ENCODE measurements around the gene DNLZ. TPM values are rescaled to one million over a fixed set of nuclear protein-coding genes. Genes with fewer than 3 reads are reported as not detected.

Gene DNLZ
- total RNA-seq, 1 donor from 2014 or later, result 27.1 TPM

- no peaks in the 10 kb centered on the region for H3K27me3 Mint-ChIP-seq
- intact Hi-C loops (cut with micrococcal nuclease), result loop anchor here (1.0 to 10.0 kb wide), 7 partner anchors 10 to 283 kb away; partner anchors contain the start of genes DNLZ, ENTR1, INPP5E and PMPCA
- peaks cover 48% of the 10 kb centered on the region for H3K4me1 Mint-ChIP-seq
- ATAC-seq (ENCODE audit: low read depth), result peak; percentile 76
- no peaks in the 10 kb centered on the region for H3K9me3 Mint-ChIP-seq
- CTCF ChIA-PET, result interaction anchor here (1.5 kb wide), 4 partner anchors 9 to 38 kb away, joined by 3 to 8 read pairs (median 6); partner anchors contain the start of gene DNLZ
- peak within 1 kb of the TSS; percentile 87 for H3K4me3 Mint-ChIP-seq
- POLR2A ChIA-PET, result interaction anchor here (1.0 to 2.8 kb wide), 3 partner anchors 10 to 282 kb away, joined by 4 to 14 read pairs (median 10); partner anchors contain the start of gene DNLZ
- TF ChIP-seq, protein P1, sequence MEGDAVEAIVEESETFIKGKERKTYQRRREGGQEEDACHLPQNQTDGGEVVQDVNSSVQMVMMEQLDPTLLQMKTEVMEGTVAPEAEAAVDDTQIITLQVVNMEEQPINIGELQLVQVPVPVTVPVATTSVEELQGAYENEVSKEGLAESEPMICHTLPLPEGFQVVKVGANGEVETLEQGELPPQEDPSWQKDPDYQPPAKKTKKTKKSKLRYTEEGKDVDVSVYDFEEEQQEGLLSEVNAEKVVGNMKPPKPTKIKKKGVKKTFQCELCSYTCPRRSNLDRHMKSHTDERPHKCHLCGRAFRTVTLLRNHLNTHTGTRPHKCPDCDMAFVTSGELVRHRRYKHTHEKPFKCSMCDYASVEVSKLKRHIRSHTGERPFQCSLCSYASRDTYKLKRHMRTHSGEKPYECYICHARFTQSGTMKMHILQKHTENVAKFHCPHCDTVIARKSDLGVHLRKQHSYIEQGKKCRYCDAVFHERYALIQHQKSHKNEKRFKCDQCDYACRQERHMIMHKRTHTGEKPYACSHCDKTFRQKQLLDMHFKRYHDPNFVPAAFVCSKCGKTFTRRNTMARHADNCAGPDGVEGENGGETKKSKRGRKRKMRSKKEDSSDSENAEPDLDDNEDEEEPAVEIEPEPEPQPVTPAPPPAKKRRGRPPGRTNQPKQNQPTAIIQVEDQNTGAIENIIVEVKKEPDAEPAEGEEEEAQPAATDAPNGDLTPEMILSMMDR (IDR thresholded peaks at IDR 0.05), result peak; percentile 21
- peak; percentile 88 for DNase-seq
- H3K36me3 Mint-ChIP-seq (ENCODE audit: low read depth), result peaks cover 53% of the 10 kb centered on the region
- H3K27ac Mint-ChIP-seq, result peak within 1 kb of the TSS; percentile 46
Observed at GRCh38 chr9:136400038-136400834, 36.7 kb upstream of the DNLZ start, which contains the start of gene SNAPC4. TSS of gene SNAPC4 (minus strand) at chr9:136400170. CDS start at chr9:136398428, 1,742 bp downstream.

DNA sequence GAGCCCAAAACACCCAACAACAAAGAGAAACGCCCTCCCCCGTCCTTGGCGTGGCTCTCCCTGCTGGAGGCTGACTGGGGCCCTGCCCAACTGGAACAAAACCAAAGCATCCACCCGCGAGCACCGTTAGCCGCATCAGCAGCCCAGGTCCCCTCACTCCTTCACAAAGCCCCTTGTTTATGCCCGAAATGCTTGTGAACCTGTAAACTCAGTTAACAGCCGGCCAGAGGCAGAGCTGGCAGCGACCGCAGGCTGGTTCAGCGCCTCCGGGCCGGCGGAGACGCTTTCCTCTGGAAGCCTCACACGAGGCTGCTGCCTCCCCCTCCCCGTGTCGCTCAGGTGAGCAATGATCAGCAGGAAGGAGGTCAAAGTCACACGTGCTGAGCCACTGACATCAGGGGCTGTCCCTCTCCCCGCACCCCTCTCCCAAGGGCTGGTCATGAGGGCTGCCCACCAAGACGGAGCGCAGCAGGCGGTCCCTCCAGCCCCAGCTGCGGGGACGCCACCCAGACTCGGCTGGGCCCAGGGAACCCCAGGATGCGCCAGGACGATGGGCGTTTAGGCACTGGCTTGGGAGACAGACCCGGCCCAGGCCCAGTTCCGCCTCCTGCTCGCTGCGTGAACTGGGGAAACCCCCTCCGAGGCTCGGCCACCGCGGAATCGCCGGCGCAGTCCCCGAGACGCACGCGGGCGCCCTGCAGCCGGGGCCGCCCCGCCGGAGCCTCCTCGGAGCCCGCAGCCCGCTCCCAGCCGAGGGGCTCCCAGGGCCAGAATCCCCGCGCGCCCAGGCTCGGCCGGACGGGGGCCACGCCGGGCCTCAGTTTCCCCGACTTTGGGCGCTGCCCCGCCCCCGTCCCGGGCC, 35.9 kb upstream of the DNLZ start:
- TF ChIP-seq, protein P1 (IDR thresholded peaks at IDR 0.05), result no peak
- peak overlapping the region; percentile 87 for H3K4me3 Mint-ChIP-seq
- H3K4me1 Mint-ChIP-seq, result peaks cover 40% of the 10 kb centered on the region
- no peaks in the 10 kb centered on the region for H3K27me3 Mint-ChIP-seq
- H3K9me3 Mint-ChIP-seq, result no peaks in the 10 kb centered on the region
- H3K27ac Mint-ChIP-seq, result peak overlapping the region; percentile 46
- intact Hi-C loops (cut with micrococcal nuclease), result loop anchor here (1.0 to 10.0 kb wide), 7 partner anchors 11 to 282 kb away; partner anchors contain the start of genes DNLZ, ENTR1, INPP5E and PMPCA
- peak; percentile 36 for DNase-seq
- H3K36me3 Mint-ChIP-seq (ENCODE audit: low read depth), result peaks cover 53% of the 10 kb centered on the region
- POLR2A ChIA-PET, result interaction anchor here (0.6 to 2.8 kb wide), 2 partner anchors 36 to 918 kb away, joined by 6 to 14 read pairs; partner anchors contain the start of gene DNLZ
- ATAC-seq (ENCODE audit: low read depth), result peak; percentile 26
- CTCF ChIA-PET, result no interaction called here

GRCh38 chr9:136398286-136398685, 34.7 kb upstream of the DNLZ start:
- ChIA-PET POLR2A (interaction anchor here (0.5 kb wide), 1 partner anchor 17 kb away, joined by 3 read pairs; no protein-coding TSS in a partner anchor), CTCF (no interaction called here)
- Mint-ChIP-seq H3K27me3 (no peaks in the 10 kb centered on the region), H3K4me3 (peak overlapping the region; percentile 87), H3K4me1 (peaks cover 29% of the 10 kb centered on the region), H3K27ac (no peak overlapping the region), H3K36me3 (ENCODE audit: low read depth) (peaks cover 59% of the 10 kb centered on the region), H3K9me3 (no peaks in the 10 kb centered on the region)
- TF ChIP-seq, protein P1 (IDR thresholded peaks at IDR 0.05), result no peak
- DNase-seq (no peak), ATAC-seq (ENCODE audit: low read depth) (no peak)
- intact Hi-C loops (cut with micrococcal nuclease), result no loop called here

DNA sequence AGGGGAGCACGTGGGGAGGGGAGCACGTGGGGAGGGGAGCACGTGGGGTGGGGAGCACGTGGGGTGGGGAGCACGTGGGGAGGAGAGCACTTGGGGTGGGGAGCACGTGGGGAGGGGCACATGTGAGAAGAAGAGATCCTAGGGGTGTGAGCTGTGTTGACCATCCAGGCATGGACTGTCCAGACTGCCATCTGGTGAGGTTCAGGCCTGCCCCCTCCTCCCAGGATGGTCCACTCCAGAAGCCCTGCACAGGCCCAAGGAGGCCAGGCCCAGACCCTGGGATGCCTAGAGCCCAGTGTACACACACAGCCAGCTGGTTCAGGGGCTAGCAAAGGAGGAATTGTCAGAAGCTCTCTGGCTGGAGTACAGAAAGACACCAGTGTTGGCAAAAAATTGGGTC, 34.1 kb upstream of the DNLZ start:
- H3K27ac Mint-ChIP-seq, result no peak overlapping the region
- POLR2A ChIA-PET, result interaction anchor here (0.5 kb wide), 1 partner anchor 17 kb away, joined by 3 read pairs; no protein-coding TSS in a partner anchor
- H3K4me3 Mint-ChIP-seq, result no peak overlapping the region
- intact Hi-C loops (cut with micrococcal nuclease), result no loop called here
- TF ChIP-seq, protein P1 (IDR thresholded peaks at IDR 0.05), result no peak
- peaks cover 27% of the 10 kb centered on the region for H3K4me1 Mint-ChIP-seq
- H3K36me3 Mint-ChIP-seq (ENCODE audit: low read depth), result peaks cover 59% of the 10 kb centered on the region
- no peak for DNase-seq
- no peaks in the 10 kb centered on the region for H3K9me3 Mint-ChIP-seq
- no peak for ATAC-seq (ENCODE audit: low read depth)
- CTCF ChIA-PET, result no interaction called here
- H3K27me3 Mint-ChIP-seq, result no peaks in the 10 kb centered on the region

All from activated B cell treated with CpG ODN at 0.5 μM for 24 hours (primary cell).